SK-N-SH (cell line): ENCODE data around the gene OGDHL. TPM values are rescaled to one million over a fixed set of nuclear protein-coding genes. Genes with fewer than 3 reads are reported as not detected.

Experiments
- CTCF ChIA-PET: fragments of 300-600, 350-600 bp; formaldehyde crosslinking; extraction: SDS; loops from one replicate; lab custom pipeline; 2021; lab: Yijun Ruan, JAX
- POLR2A ChIA-PET: fragments of 350-600 bp; sonication (Branson Sonifier 250); formaldehyde crosslinking; extraction: SDS; loops from one replicate; lab custom pipeline; 2020; ENCODE audit warnings: antibody characterized with exemption, inconsistent platforms; lab: Yijun Ruan, JAX
- DNase-seq: peaks from one replicate; pipeline ENCODE4 v3.0.0; 2012
- H2AFZ ChIP-seq: fragments of 200-600 bp; sonication (generic); 2 replicates; pipeline ENCODE4 v1.8.1; 2016; ENCODE audit warnings: antibody characterized with exemption, mild to moderate bottlenecking, low read depth
- H3F3A ChIP-seq: fragments of 200-600 bp; sonication (generic); replicated peaks from 2 replicates; pipeline ENCODE3; 2016; ENCODE audit warnings: antibody characterized with exemption, mild to moderate bottlenecking; ENCODE audit not compliant: insufficient read depth
- H3K27ac ChIP-seq, 2 experiments: fragments of 200-500 bp in 1 of 2; fragments of 200-600 bp in 1 of 2; sonication (Bioruptor generic) in 1 of 2; sonication (generic), shearing (Covaris generic) in 1 of 2; 2 replicates each; pipeline versions ENCODE4 v1.5.1 to v1.6.1; 2014 to 2016; ENCODE audit warnings: low read depth in 2 of 2, inconsistent platforms in 1 of 2, low read length in 1 of 2, mild to moderate bottlenecking in 1 of 2, mixed read lengths in 1 of 2
- H3K27me3 ChIP-seq: fragments of 200-600 bp; sonication (generic), shearing (Covaris generic); 2 replicates; pipeline ENCODE4 v1.6.1; 2016; ENCODE audit warnings: mixed run types; ENCODE audit not compliant: insufficient read depth
- H3K36me3 ChIP-seq, 2 experiments: fragments of 200-500 bp in 1 of 2; fragments of 200-600 bp in 1 of 2; sonication (Bioruptor generic) in 1 of 2; sonication (generic) in 1 of 2; replicated peaks in 1 of 2; 2 replicates each; pipeline versions ENCODE3 to v1.5.1; 2014 to 2016; ENCODE audit warnings: low read length in 1 of 2, mild to moderate bottlenecking in 1 of 2; ENCODE audit not compliant: insufficient read depth in 2 of 2, control insufficient read depth in 1 of 2
- H3K4me1 ChIP-seq, 2 experiments: fragments of 200-500 bp in 1 of 2; fragments of 200-600 bp in 1 of 2; sonication (Bioruptor generic) in 1 of 2; sonication (generic), shearing (Covaris generic) in 1 of 2; 2 replicates each; pipeline versions ENCODE4 v1.5.1 to v1.6.1; 2014 to 2016; ENCODE audit warnings: low read depth in 1 of 2, low read length in 1 of 2, mixed run types in 1 of 2; ENCODE audit not compliant: insufficient read depth in 2 of 2, control insufficient read depth in 1 of 2
- H3K4me2 ChIP-seq: fragments of 200-600 bp; sonication (generic), shearing (Covaris generic); 2 replicates; pipeline ENCODE4 v1.6.1; 2017; ENCODE audit warnings: mixed run types
- H3K4me3 ChIP-seq, 2 experiments: fragments of 200-500 bp in 1 of 2; fragments of 200-600 bp in 1 of 2; sonication (Bioruptor generic) in 1 of 2; sonication (generic), shearing (Covaris generic) in 1 of 2; 2 replicates each; pipeline versions ENCODE4 v1.5.1 to v1.8.1; 2014 to 2016; ENCODE audit warnings: low read depth in 2 of 2, inconsistent platforms in 1 of 2, low read length in 1 of 2, mild to moderate bottlenecking in 1 of 2, mixed read lengths in 1 of 2, moderate library complexity in 1 of 2
- H3K79me2 ChIP-seq: fragments of 200-600 bp; sonication (generic); 2 replicates; pipeline ENCODE4 v1.8.1; 2017; ENCODE audit warnings: mild to moderate bottlenecking; ENCODE audit not compliant: insufficient read depth
- H3K9ac ChIP-seq: fragments of 200-600 bp; sonication (generic); 2 replicates; pipeline ENCODE4 v1.6.1; 2017; ENCODE audit warnings: mixed run types
- H3K9me2 ChIP-seq: fragments of 200-600 bp; sonication (generic); 2 replicates; pipeline ENCODE4 v1.6.1; 2017; ENCODE audit warnings: mixed run types
- H3K9me3 ChIP-seq: fragments of 200-600 bp; sonication (generic); 2 replicates; pipeline ENCODE4 v1.6.1; 2017; ENCODE audit warnings: mixed run types, mild to moderate bottlenecking, moderate library complexity
- H4K20me1 ChIP-seq: fragments of 200-600 bp; sonication (generic); 2 replicates; pipeline ENCODE4 v1.6.1; 2017; ENCODE audit warnings: mild to moderate bottlenecking, mixed run types; ENCODE audit not compliant: insufficient read depth
- CTCF ChIP-seq: fragments of 200-600 bp; sonication (generic); IDR thresholded peaks from 2 replicates; pipeline ENCODE4 v1.6.1; 2017; ENCODE audit warnings: antibody characterized with exemption, mild to moderate bottlenecking, moderate library complexity
- GABPA ChIP-seq: IDR thresholded peaks from 2 replicates; pipeline ENCODE4 v1.4.0; 2012; ENCODE audit warnings: low read depth, mild to moderate bottlenecking
- IRF3 ChIP-seq: fragments of 150-350 bp; IDR thresholded peaks from 2 replicates; pipeline ENCODE4 v1.6.1; 2016; ENCODE audit warnings: mild to moderate bottlenecking, low read depth, low read length
- JUND ChIP-seq: IDR thresholded peaks from 2 replicates; pipeline ENCODE4 v1.4.0; 2012
- MAX ChIP-seq: IDR thresholded peaks from 2 replicates; pipeline ENCODE4 v1.4.0; 2012; ENCODE audit warnings: low read depth
- MEF2A ChIP-seq: IDR thresholded peaks from 2 replicates; pipeline ENCODE4 v1.4.0; 2012; ENCODE audit warnings: low read depth, borderline replicate concordance
- MXI1 ChIP-seq: IDR thresholded peaks from 2 replicates; pipeline ENCODE4 v1.6.1; 2012; ENCODE audit warnings: mild to moderate bottlenecking, low read depth, low read length, improper control_type of control experiment
- NFIC ChIP-seq: IDR thresholded peaks from 2 replicates; pipeline ENCODE4 v1.4.0; 2012; ENCODE audit warnings: borderline replicate concordance
- PBX3 ChIP-seq: IDR thresholded peaks from 2 replicates; pipeline ENCODE4; 2012
- RAD21 ChIP-seq: IDR thresholded peaks from 2 replicates; pipeline ENCODE4 v1.6.1; 2012; ENCODE audit warnings: mild to moderate bottlenecking, low read length
- RCOR1 ChIP-seq: fragments of 150-350 bp; IDR thresholded peaks from 2 replicates; pipeline ENCODE4 v1.6.1; 2017; ENCODE audit warnings: antibody characterized with exemption, low read length
- RXRA ChIP-seq: IDR thresholded peaks from 2 replicates; pipeline ENCODE4 v1.4.0; 2012; ENCODE audit warnings: low read depth, mild to moderate bottlenecking, borderline replicate concordance
- SMC3 ChIP-seq: IDR thresholded peaks from 2 replicates; pipeline ENCODE4 v1.6.1; 2012; ENCODE audit warnings: low read depth, low read length, improper control_type of control experiment
- TAF1 ChIP-seq: IDR thresholded peaks from 2 replicates; pipeline ENCODE4 v1.6.1; 2012; ENCODE audit warnings: low read depth, mild to moderate bottlenecking, low read length, moderate library complexity, borderline replicate concordance
- TEAD4 ChIP-seq: IDR thresholded peaks from 2 replicates; pipeline ENCODE4 v1.4.0; 2012; ENCODE audit warnings: mild to moderate bottlenecking, borderline replicate concordance; ENCODE audit not compliant: insufficient read depth
- USF2 ChIP-seq: fragments of 150-350 bp; IDR thresholded peaks from 2 replicates; pipeline ENCODE4 v1.6.1; 2017; ENCODE audit warnings: antibody characterized with exemption, low read length, low read depth, borderline replicate concordance
- WGBS: methylation state at CpG from one replicate; pipeline ENCODE4 v1.1.6; 2017; ENCODE audit warnings: low lambda C conversion rate; 5-methylcytosine and 5-hydroxymethylcytosine counted together
- polyA plus RNA-seq, 3 experiments: library from polyadenylated mRNA; depleted of rRNA; stranded (reverse); fragments of >200 nt; gene quantifications; 2 replicates each; pipeline ENCODE4 v1.2.3, GENCODE V29; 2012

The OGDHL gene
- polyA plus RNA-seq, 1 of the 3 experiments (the other 2 are of a cell fraction): 25.4 TPM

- no peaks in the 10 kb centered on the region for H3K9me2 ChIP-seq
- H3F3A ChIP-seq: no peaks in the 10 kb centered on the region
- H2AFZ ChIP-seq: no peak overlapping the region
- WGBS: 43% methylated on average over 4 of the region's 5 CpGs
- DNase-seq: no peak
- H3K9me3 ChIP-seq: no peaks in the 10 kb centered on the region
- TF ChIP-seq CTCF: no peak
- no peak for TF ChIP-seq JUND
- no peak for TF ChIP-seq MXI1
- TF ChIP-seq TAF1: no peak
- TF ChIP-seq RXRA: no peak
- TF ChIP-seq GABPA: no peak
- TF ChIP-seq MAX: no peak
- no peak for TF ChIP-seq SMC3
- TF ChIP-seq IRF3: no peak
- no peak for TF ChIP-seq RCOR1
- TF ChIP-seq PBX3: no peak
- H3K4me2 ChIP-seq: no peak overlapping the region
- CTCF ChIA-PET: interaction anchor here (1.6 kb wide), 1 partner anchor 21 kb away, joined by 4 read pairs; no protein-coding TSS in a partner anchor
- H3K4me3 ChIP-seq: no peak overlapping the region
- POLR2A ChIA-PET: no interaction called here
- H3K79me2 ChIP-seq: no peaks in the 10 kb centered on the region
- no peaks in the 10 kb centered on the region; a peak in 1 of 4 replicates for H3K4me1 ChIP-seq
- H3K27me3 ChIP-seq: no peaks in the 10 kb centered on the region
- H3K36me3 ChIP-seq: no peaks in the 10 kb centered on the region
- no peak overlapping the region for H3K9ac ChIP-seq
- no peaks in the 10 kb centered on the region for H4K20me1 ChIP-seq
- no peak overlapping the region for H3K27ac ChIP-seq
Observed at GRCh38 chr10:49713266-49713665, 48.9 kb downstream of the OGDHL start.

GRCh38 chr10:49711481-49711880 lies 50.6 kb downstream of the OGDHL start:
- H3K27me3 ChIP-seq: no peaks in the 10 kb centered on the region
- H3K4me2 ChIP-seq: no peak overlapping the region
- H3K9me2 ChIP-seq: no peaks in the 10 kb centered on the region
- DNase-seq: no peak
- H3K9me3 ChIP-seq: no peaks in the 10 kb centered on the region
- H3K79me2 ChIP-seq: no peaks in the 10 kb centered on the region
- H2AFZ ChIP-seq: no peak overlapping the region
- POLR2A ChIA-PET: no interaction called here
- H4K20me1 ChIP-seq: no peaks in the 10 kb centered on the region
- H3K4me3 ChIP-seq: no peak overlapping the region
- CTCF ChIA-PET: interaction anchor here (1.3 kb wide), 1 partner anchor 15 kb away, joined by 3 read pairs; no protein-coding TSS in a partner anchor
- no peaks in the 10 kb centered on the region for H3K36me3 ChIP-seq
- no peaks in the 10 kb centered on the region for H3F3A ChIP-seq
- no peak overlapping the region for H3K9ac ChIP-seq
- 63% methylated on average over 8 of the region's 8 CpGs for WGBS
- TF ChIP-seq NFIC (no peak), TEAD4 (no peak), RAD21 (no peak), MEF2A (no peak), USF2 (no peak), CTCF (no peak)
- H3K27ac ChIP-seq: no peak overlapping the region
- no peaks in the 10 kb centered on the region; a peak in 1 of 4 replicates for H3K4me1 ChIP-seq
